Measurements from ENCODE around the gene PKD1.
"Not testable (repeated sequence)": the region's sequence is repeated elsewhere in the genome, so short reads cannot be mapped to it uniquely, and the experiment has no call there.

PKD1 gene

DNA sequence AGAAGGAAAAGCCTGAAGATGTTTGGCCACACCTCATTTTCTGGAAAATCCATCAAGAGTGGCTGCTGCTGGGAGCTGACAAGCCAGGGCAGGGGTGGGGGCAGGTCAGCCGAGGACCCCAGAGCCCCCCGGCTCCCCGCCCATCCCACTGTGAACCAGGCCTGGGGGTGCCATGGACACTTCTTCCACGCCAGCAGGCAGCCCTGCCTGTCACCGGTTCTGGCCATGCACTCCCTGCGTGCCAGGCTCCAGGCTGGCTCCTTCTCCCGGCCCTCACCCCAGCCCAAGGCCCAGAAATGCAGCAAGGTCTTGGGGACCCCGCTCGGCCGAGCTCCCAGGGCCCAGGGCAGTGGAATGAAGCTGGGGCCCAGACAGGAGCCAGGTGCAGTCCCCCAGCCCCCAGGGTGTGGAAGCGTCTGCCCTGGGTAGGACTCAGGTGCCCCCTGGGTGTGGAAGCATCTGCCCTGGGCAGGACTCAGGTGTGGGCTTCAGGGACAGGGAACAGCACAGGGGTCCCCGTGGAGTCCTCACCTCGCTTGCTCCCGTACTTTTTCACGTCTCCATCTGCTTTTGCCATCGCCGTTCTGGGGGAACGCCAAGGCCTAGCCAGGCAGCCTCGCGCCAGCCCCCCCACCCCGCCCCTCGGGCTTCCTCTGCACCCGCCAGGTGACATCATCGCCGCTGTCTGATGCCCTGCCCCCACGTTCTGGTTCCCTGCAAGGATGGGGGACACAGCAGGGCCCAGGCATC, 12.6 kb downstream of the PKD1 start:
- not testable (repeated sequence) for DNase-seq

DNA sequence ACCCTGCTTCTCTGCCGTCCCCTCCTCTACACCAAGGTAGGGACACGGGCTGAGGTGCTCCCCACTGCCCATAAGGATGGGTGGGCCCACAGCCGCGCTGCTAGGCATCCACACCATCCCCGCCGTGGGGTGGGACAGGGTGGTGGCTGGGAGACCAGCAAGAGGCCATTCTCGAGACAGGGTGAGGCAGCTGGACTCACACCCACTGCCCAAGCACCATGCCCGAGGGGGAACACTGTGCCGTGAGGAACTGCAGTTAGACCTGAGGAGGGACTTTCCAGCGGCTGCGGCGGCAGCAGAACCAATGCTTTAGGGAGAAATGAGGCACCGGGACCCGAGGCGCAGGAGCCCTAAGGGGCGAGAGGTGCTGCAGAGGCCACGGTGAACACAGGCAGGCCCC, 13.3 kb downstream of the PKD1 start:
- DNase-seq: no peak

DNA sequence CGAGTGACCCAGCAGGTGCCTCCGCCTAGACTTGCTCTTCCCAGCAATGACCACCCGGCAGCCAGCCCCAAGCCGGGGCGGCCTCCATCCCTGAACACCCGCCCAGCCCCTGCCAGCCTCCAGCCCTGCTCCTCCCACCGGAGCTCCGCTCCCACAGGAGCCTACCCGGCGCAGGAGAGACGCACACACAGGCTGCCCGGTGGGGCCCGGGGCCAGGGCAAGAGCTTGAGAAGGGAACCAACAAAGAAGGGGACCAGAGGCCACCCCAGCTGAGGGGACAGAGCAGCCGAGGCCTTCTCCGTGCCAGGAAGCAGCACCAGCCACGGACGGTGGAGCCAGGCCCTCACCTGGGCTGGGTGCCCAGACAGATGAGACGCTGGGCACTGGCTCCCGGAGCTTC, 13.8 kb downstream of the PKD1 start:
- DNase-seq: no peak

DNA sequence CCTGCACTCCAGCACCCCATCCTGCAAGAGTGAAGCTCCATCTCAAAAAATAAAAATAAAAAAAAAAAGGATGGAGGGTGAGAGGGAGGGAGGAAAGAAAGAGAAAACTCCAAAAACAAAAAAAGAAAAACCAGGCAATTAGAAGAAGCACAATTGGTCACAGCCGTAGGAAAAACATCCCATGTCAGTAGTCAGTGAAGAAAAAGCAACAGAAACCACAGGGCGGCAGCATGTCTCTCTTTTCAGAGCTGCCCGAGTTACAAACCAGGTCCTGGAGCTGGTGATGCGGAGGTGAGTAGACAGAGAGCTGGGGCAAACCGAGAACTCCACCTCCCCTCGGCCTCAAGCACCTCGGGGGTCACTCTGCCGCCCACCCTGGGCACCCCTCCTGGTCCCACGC, 14.4 kb downstream of the PKD1 start:
- not testable (repeated sequence) for DNase-seq

DNA sequence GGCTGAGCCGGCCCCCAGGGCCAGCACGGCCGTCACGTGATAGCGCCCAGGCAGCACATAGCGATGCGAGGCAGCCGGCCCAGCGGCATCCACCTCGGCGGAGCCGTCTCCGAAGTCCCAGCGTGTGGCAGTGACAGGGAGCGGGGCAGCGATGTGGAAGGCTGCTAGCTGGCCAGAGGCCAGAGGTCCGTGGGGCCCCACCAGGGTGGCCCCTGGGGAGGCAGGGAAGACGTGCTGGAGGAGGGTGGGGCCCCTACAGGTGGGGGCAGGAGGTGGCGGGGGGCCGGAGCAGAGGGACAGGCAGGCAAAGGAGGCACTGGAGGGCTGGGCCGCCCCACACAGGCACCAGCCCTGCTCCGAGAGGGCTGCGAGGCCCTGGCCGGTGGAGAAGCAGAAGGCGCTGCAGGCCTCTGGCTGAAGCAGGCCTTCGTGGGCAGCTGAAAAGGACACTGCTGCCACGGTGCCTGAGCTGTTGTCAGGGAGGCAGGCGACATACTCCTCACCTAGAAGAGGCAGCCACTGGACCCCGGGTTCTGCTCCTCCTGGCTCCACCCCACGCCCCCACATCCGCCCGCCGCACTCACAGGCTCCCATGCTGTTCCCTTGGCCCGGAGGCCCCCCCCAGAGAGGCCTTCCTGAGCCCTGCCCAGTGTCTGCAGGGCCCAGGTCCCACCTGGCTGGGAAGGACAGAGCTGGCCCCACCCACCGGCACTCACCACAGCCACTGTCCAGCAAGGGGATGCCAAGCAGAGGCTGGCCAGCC, 17.6 kb downstream of the PKD1 start:
- DNase-seq: not testable (repeated sequence)

DNA sequence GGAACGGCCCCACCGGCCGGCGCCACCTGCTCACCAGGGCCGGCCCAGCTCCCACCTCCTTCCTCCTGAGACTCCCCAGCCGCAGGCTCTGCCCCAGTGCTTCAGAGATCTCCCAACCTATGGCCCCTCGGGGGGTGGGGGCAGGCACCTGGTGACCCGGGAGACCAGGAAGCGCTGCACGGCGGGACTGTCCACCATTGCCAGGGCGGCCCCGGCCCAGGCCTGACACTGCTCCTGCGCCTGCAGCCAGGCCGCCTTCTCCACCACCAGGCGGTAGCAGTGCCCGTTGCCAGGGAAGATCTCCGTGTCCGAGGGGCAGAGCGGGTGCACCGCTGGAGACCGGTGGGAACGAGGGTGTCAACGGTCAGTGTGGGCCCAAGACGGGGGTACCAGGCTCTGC, 18.4 kb downstream of the PKD1 start:
- DNase-seq: not testable (repeated sequence)

DNA sequence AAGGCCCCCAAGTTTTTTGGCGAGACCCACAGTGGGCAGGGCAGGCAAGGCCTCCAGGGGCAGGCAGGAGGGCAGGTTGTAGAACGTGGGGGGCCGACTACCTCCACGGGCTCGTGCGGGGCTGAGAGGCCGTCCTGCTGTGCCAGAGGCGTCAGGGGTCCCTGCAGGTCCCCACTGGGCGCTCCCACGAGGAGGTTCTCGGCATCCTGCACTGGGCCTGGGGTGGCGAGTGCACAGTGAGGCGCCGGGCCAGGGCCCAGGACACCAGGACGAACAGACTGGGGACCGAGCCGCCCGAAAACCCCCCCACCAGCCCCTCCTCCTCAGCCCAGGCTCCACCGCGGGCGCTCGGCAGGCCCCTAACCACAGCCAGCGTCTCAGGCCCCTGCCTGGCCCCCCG, 19.3 kb downstream of the PKD1 start:
- not testable (repeated sequence) for DNase-seq

DNA sequence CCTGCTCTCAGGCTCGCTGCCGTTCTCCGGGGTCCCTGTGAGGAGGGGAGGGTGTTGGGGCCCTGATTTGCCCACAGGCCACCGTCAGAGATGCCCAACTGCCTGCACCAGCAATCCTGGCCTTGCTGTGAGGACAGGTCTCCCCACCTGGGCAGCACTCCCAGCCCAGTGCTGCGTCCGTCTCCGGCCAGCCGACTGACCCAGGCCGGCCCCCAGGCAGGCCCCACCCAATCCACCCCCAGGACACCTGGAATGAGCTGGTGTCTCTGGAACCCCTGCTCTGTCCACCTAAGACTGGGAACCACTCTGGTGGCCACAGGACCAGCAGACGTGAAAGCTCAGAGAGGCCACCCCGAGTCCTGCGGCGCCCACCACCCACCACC, 20.1 kb downstream of the PKD1 start:
- no peak for DNase-seq

DNA sequence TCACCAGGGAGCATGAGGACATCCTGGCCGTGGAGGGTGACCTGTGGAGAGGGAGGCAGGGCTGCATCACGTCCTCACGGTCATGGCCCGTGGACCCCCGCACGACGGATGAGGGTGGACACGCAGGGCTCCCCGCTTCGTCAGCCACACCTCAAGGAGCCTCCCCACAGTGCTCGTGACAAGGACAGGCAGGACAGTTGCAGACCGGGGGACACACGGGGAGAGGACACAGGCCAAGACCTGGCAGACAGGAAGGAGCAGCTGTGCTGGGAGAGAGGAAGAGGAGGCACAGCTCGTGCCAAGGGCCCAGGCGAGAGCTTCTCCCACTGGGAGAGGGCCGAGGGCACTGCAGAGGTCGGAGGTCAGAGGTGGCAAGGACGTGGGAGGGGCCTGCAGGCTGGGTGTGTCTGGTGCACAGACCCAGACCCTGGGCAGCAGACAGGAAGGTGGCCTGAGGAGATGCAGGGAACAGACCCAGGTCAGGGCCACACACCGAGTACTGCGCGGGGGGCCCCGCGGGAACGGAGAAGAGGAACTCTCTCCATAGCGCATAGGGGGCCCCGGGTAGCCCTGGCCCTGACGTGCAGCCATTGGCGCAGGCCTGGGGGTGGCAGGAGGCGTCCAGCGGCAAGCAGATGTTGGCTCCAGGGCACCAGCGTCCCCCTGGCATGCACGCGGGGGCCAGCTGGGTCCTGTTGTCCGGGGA, 20.7 kb downstream of the PKD1 start:
- not testable (repeated sequence) for DNase-seq

DNA sequence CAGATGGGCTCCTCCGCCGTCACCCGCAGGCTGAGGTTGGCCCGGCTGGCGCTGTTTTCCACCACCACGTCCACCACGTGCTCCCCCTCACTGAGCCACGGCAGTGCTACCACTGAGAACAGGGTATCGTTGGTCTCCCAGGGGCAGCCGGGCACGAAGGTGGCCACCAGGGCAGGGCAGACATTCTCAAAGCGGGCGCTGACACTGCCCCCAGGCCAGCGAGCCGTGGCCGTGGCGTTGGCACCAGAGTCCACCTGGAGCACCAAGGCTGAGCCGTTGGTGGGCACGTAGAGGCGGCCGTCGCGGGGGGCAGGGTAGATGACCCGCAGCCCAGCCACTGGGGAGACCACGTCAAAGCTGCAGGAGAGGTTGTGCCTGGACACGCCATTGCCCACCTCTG, 21.5 kb downstream of the PKD1 start:
- not testable (repeated sequence) for DNase-seq

DNA sequence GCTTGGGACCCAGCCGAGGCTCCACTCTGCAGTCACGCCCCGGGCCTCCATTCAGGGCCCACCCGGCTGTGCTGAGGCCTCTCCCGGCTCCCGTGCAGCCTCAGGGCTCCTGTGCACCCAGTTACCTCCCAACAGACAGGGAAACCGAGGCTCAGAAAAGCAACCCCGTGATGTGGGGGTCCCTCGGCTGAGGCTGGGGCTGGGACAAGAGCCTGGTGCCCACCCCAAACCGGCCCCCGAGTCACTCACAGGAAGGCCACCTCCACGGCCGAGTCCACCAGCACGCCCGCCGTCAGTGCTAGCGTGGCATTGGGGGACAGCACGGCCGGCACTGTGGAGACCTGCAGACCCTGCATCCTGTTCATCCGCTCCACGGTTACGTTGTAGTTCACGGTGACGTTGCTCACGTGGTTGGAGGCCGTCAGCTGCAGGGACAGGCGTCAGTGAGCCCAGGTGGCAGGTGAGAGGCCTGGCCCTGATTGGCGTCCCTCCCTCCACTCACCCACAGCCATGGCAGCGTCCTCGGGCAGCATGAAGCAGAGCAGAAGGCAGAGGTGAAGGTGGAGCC, 23.1 kb downstream of the PKD1 start:
- not testable (repeated sequence) for DNase-seq

DNA sequence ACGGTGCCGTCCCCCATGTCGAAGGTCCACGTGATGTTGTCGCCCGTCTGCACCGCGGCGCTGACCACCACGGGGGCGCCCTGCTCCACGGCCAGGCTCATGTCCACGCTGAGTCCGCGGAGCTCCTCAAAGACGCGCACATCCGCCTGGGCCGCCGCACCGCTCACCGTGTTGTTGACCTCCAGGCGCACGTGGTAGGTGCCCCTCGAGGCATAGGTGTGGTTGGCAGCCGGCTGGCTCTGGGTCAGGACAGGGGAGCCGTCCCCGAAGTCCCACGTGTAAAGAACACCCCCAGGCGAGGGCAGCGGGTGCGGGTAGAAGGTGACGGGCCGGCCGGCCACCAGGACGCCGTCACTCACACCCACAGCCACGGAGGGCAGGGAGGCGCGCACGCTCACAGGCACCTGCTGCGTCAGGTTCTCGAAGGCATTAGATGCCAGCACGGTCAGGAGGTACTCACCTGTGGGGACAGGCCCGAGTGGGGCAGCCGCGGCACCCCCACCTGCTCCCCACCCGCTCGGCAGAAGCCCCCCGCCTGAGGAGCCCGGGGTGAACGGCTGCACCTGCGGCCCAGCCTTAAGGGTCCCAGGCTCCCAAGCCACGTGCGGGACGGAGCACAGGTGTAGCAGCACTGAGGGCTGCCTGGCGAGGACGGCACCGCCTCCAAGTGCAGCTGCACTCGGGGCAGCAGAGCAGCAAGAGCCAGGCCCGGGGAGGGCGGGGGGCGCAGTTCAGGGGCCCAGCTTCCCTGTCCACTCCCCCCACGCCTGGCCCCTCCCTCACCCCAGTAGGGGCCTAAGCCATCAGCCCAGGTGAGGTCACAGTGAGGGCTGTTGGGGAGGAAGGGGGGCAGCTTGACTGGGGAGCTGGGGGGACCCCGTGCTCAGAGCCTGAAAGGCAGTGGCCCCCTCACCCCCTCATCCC, 24.0 kb downstream of the PKD1 start:
- not testable (repeated sequence) for DNase-seq

DNA sequence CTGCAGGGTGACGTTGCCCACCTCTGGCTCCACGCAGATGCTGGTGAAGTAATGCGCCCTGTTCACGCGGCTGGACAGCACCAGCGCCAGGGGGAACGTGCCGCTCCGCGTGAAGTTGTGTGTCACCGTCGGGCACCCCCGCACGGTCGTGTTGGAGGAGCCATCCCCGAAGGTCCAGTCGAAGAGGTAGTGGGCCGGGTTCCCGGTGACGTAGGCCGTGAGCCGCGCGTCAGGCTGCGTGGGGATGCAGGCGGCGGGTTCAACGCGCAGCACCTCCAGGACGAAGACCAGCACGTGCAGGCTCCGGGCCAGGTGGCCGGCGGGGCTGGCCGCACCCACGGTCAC, 24.7 kb downstream of the PKD1 start:
- not testable (repeated sequence) for DNase-seq

DNA sequence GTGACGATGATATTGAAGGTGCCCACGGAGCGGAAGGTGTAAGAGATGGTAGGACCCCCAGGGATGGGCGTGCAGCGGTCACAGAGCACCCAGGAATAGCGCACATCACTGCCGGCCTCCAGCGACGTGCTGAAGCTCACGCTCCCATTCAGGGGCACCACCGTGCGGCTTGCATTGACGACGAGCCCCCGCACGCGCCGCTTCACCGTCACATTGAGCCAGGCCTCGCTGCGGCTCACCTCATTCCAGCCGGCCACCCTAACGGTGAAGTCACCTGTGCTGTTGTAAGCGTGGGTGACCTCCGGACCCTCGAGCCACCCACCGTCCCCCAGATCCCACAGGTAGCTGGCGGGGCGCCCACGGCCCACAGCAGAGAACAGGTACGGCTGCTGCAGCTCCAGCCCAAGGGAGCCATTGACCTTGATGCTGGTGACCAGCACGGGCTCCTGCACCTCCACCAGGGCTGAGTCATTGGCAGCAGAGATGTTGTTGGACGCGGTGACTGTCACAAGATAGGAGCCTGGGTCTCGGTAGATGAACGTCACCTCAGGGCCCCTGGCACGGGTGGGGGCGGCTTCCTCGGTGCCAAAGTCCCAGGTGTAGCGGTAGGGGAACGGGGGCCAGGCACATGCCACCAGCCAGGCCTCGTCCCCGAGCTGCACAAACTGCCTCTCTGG, 25.2 kb downstream of the PKD1 start:
- DNase-seq: not testable (repeated sequence)

DNA sequence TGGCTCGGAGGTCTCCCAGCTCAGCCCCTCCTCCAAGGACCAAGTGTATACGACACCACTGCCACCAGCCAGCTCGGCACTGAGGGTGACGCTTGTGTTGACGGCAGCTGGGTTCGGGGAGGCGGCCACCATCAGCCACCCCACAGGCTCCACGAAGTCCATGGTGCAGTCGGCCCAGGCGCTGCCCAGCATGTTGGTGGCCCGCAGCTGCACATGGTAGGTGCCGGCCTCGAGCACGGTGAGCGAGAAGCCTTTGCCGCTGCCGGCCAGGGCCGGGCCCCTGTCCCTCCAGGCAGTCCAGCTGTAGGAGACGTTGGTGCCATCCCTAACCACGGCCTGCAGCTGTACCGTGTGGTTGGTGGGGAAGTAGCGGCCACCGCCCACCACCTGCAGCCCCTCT, 25.8 kb downstream of the PKD1 start:
- DNase-seq: not testable (repeated sequence)

DNA sequence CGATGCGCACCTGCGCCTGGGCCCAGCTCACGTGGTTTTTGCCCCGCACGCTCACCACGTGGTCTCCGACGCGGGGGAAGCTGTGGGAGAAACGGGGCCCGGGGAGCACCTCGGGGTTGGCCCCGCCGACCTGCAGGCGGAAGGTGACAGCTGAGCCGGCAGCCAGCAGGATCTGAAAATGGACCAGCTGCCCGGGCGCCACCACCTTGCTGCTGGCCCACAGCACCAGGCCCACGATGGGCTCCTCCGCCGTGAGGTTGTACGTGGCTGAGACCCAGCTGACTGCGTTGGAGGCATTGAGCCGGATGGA, 26.5 kb downstream of the PKD1 start:
- DNase-seq: not testable (repeated sequence)

DNA sequence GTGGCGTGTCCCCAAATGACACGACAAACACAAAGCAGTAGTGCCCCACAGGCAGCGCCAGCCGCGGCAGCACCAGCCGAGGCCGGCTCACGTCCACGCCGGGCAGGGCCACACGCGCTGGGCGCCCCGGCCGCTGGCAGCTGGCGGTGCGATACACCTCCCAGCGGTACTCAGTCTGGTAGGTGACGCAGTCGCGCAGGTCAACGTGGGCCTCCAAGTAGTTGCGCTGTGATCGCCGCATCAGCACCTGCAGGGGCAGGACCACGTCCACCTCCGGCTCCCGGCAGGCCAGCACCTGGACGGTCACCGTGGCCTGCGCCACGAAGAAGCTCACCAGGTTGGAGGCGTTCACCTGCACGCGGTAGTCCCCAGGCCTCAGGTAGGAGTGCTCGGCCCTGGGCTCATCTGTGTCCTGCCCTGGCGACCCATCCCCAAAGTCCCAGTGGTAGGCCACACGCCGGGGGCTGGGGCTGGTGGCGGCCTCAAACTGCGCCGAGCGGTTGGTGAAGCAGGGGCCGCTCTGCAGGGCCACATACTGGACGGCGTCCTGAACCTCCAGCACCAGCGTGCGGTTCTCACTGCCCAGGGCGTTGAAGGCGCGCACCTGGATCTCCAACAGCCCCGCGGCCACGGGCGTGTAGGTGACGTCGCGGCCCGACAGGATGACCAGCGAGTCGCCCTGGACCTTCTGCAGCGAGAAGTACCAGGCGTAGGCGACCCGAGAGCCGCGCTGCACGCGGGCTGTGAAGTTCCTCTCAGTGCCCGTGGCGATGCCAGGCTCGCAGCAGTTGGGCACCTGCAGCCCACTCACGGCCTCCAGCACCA, 27.0 kb downstream of the PKD1 start:
- DNase-seq: not testable (repeated sequence)

DNA sequence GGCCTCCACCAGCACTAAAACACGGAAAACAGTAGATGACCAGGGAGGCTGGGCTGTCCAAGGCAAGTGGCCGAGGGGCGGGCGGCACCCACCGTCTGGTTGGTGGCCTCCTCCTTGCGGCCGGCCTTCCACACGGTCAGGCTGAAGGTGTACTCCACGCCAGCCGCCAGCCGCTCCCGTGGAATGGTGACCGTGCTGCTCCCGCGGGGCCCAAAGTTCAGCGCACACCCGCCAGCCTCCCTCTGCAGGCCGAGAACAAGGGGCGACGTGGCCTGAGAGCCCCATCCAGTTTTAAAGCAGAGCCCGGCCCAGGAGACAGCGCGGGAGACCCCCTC, 27.9 kb downstream of the PKD1 start:
- not testable (repeated sequence) for DNase-seq

DNA sequence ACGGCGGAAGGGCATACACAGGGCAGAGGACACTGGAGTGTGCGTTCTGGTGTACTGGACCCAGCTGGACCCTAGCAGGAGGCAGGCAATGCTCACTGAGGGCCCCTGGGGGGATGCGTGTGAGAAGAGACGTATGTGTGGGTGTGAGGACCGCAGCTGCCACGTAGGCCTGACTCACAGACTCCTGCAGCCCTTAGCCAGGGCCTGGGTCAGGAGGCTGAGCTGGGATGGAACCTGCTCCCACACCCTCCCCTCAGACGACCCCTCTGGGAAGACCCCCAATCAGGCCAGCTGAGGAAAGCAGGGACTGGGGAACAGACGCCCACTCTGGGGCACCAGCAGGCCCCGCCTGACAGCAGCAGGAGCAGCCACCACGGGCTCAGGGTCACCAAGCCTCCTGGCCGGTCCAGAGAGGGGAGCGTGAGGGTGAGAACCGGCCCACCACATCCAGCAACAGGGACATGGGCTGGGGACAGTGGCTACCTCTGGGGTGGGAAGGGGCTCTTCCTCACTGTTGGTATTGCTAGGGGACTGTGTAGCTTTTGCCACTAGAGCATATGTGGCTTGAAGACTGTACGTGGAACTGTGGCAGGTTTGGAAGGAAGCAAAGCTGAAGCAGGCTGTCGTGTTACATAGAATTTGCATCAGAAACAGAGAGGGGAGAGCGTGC, 28.4 kb downstream of the PKD1 start:
- not testable (repeated sequence) for DNase-seq

DNA sequence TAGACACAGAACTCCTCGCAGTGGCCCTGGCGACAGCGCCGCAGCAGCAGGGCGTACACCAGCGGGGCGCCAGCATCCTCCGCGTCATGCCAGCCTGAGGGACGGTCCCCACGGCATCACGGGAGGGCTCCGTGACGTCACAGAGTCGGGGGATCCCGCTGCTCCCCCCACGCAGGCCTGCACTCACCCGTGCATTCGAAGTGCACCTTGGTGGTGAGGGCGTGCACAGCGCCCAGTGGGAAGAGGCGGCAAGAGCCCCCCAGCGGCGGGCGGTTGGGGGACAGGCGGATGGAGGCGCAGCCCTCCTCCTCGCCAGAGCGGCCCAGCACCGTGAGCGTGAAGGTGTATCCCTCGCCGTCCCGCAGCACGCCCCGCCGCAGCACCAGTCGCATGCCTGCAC, 29.5 kb downstream of the PKD1 start:
- DNase-seq: not testable (repeated sequence)

DNA sequence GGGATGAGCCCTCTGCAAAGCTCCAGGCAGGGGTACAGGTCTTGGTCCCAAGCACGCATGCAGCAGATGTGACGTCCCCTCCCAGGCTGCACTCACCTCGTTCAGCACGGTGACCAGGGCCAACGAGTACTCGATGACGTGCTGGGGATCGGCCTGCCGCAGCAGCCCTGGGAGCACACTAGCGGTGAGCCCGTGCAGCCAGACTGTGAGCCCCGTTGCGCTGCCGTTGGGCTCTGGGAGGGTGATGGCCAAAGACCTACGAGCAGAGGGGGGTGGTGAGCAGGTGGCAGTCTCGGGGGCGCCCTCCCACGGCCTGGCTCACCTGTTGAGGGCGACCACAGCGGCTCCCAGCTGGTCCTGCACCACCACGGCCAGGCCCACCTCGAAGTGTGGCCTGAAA, 29.9 kb downstream of the PKD1 start:
- DNase-seq: not testable (repeated sequence)
